HL-60 (cell line): Measurements from ENCODE around the gene FKBP15.

ENCODE experiments used
- DNase-seq, 2 experiments: peaks; one replicate each; pipeline ENCODE4 v3.0.0-alpha.2; 2010 to 2020; ENCODE audit warnings: low read depth in 1 of 2, low spot score in 1 of 2
- H3K27ac ChIP-seq: fragments of 250-450 bp; sonication (Bioruptor Pico); replicated peaks from 2 replicates; pipeline ENCODE4 v1.5.1; 2020; ENCODE audit warnings: mild to moderate bottlenecking, moderate library complexity
- H3K27me3 ChIP-seq: fragments of 250-450 bp; sonication (Bioruptor Pico); 2 replicates; pipeline ENCODE4 v1.5.1; 2021; ENCODE audit warnings: mild to moderate bottlenecking, moderate library complexity; ENCODE audit not compliant: insufficient read depth, poor library complexity, severe bottlenecking
- H3K4me3 ChIP-seq: replicated peaks from 2 replicates; pipeline ENCODE4 v1.5.1; 2011; ENCODE audit warnings: mild to moderate bottlenecking, control low read depth, low read length; ENCODE audit not compliant: insufficient read depth
- GABPA ChIP-seq: IDR thresholded peaks from 2 replicates; pipeline ENCODE4 v1.6.1; 2012; ENCODE audit warnings: low read depth
- POLR2AphosphoS5 ChIP-seq: IDR thresholded peaks from 2 replicates; pipeline ENCODE4 v1.6.1; 2012; ENCODE audit warnings: low read depth
- SPI1 ChIP-seq: IDR thresholded peaks from 2 replicates; pipeline ENCODE4 v1.6.1; 2012; ENCODE audit warnings: low read depth, mild to moderate bottlenecking, borderline replicate concordance
- TF ChIP-seq, protein P1 (sequence below): IDR thresholded peaks from 2 replicates; pipeline ENCODE4 v1.6.1; 2012; ENCODE audit warnings: low read depth; ENCODE audit not compliant: insufficient replicate concordance
- TF ChIP-seq, protein P2 (sequence below): IDR thresholded peaks from one replicate; pipeline ENCODE4 v1.5.1; 2011; ENCODE audit warnings: low read length, control low read depth, inconsistent platforms; ENCODE audit not compliant: insufficient read depth

The FKBP15 gene

DNA sequence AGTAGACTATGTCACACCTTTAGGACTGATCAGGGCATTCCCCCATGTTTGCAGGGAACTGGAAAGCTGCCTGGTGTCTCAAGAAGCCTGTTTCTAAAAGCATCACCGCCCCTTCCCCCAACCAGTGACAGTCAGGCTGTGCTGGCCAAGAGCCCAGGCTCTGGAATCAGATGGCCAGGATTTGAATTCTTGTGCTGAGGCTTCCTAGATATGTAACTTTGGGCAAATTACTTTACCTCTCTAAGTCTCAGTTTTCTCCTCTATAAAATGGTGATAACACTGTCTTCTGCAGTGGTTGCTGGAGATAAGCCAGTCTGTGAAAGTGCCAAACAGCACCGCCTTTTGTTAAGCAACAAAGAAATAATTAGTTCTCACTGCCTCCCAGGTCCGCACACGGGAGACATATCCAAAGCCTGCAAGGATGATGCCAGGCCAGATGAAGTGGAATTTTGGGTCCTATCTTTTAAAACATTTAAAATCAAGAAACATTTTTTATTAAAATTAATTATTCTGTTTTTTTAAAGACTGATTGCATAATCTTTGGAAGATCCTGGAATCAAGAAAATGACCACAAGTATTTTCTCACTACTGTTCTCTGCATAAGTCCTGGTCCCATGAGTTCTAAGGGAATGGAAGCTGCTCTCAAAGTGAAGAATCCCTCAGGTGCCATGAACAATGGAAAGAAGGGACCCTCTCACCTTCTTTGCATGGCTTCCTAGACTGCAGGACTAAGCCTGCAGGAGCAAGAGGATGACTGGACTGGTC lies 56.4 kb downstream of the FKBP15 start:
- no peak overlapping the region for H3K27ac ChIP-seq
- H3K4me3 ChIP-seq = no peak overlapping the region
- H3K27me3 ChIP-seq = no peaks in the 10 kb centered on the region
- TF ChIP-seq POLR2AphosphoS5 = no peak
- no peak for TF ChIP-seq GABPA
- TF ChIP-seq, protein P1, sequence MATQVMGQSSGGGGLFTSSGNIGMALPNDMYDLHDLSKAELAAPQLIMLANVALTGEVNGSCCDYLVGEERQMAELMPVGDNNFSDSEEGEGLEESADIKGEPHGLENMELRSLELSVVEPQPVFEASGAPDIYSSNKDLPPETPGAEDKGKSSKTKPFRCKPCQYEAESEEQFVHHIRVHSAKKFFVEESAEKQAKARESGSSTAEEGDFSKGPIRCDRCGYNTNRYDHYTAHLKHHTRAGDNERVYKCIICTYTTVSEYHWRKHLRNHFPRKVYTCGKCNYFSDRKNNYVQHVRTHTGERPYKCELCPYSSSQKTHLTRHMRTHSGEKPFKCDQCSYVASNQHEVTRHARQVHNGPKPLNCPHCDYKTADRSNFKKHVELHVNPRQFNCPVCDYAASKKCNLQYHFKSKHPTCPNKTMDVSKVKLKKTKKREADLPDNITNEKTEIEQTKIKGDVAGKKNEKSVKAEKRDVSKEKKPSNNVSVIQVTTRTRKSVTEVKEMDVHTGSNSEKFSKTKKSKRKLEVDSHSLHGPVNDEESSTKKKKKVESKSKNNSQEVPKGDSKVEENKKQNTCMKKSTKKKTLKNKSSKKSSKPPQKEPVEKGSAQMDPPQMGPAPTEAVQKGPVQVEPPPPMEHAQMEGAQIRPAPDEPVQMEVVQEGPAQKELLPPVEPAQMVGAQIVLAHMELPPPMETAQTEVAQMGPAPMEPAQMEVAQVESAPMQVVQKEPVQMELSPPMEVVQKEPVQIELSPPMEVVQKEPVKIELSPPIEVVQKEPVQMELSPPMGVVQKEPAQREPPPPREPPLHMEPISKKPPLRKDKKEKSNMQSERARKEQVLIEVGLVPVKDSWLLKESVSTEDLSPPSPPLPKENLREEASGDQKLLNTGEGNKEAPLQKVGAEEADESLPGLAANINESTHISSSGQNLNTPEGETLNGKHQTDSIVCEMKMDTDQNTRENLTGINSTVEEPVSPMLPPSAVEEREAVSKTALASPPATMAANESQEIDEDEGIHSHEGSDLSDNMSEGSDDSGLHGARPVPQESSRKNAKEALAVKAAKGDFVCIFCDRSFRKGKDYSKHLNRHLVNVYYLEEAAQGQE = no peak
- no peak for TF ChIP-seq SPI1
- TF ChIP-seq, protein P2, sequence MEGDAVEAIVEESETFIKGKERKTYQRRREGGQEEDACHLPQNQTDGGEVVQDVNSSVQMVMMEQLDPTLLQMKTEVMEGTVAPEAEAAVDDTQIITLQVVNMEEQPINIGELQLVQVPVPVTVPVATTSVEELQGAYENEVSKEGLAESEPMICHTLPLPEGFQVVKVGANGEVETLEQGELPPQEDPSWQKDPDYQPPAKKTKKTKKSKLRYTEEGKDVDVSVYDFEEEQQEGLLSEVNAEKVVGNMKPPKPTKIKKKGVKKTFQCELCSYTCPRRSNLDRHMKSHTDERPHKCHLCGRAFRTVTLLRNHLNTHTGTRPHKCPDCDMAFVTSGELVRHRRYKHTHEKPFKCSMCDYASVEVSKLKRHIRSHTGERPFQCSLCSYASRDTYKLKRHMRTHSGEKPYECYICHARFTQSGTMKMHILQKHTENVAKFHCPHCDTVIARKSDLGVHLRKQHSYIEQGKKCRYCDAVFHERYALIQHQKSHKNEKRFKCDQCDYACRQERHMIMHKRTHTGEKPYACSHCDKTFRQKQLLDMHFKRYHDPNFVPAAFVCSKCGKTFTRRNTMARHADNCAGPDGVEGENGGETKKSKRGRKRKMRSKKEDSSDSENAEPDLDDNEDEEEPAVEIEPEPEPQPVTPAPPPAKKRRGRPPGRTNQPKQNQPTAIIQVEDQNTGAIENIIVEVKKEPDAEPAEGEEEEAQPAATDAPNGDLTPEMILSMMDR = no peak
- DNase-seq = no peak

DNA sequence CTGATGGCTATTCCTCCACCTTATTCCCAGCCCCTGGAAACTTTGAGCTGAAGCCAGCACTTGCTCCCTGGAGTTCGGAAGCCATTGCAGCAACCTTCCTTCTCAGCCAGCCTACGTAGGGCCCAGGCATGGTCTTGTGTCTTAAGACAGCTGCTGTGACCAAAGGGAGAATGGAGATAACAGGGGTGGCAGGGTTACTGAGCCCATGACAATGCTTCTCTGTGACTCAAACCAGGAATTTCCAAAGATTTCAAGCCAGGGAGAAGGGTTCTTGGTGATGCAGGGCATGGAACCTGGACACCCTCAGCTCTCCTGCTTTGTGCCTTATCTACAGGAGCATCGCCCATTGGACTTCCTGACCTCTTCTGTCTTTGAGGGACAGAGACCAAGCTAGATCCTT lies 58.1 kb downstream of the FKBP15 start:
- no peak for DNase-seq
- Histone ChIP-seq H3K27me3 (no peaks in the 10 kb centered on the region), H3K27ac (no peak overlapping the region), H3K4me3 (no peak overlapping the region)
- no peak for TF ChIP-seq SPI1
- no peak for TF ChIP-seq POLR2AphosphoS5
- TF ChIP-seq, protein P1 = no peak
- no peak for TF ChIP-seq GABPA
- TF ChIP-seq, protein P2 = no peak

DNA sequence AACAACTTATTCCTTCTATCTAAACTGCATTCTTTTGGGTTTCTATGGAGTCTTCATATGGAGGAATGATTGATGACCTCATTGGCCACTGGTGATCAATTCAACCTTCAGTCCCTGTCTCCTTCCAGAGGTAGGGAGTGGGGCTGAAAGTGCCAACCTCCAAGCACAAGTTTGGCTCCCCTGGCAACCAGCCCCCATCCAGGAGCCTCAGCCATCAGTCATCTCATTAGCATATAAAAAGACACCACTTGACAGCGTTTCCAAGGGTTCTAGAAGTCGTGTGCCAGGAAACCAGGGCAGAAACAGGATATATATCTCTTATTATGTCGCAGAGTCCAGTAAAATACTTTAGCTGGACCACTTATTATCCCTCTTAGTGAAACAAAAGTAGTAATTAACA lies 60.5 kb downstream of the FKBP15 start:
- Histone ChIP-seq H3K4me3 (no peak overlapping the region), H3K27ac (no peak overlapping the region), H3K27me3 (no peaks in the 10 kb centered on the region)
- no peak for DNase-seq
- TF ChIP-seq SPI1 (no peak), POLR2AphosphoS5 (no peak), GABPA (no peak)
- TF ChIP-seq, protein P1 = no peak
- TF ChIP-seq, protein P2 = no peak
